GM19240 (cell line): Measurements from ENCODE around the gene PDLIM1.

Experiments
- DNase-seq: peaks from one replicate; pipeline ENCODE4 v3.0.0; 2011; ENCODE audit warnings: low spot score; ENCODE audit not compliant: insufficient read length

Gene PDLIM1

DNA sequence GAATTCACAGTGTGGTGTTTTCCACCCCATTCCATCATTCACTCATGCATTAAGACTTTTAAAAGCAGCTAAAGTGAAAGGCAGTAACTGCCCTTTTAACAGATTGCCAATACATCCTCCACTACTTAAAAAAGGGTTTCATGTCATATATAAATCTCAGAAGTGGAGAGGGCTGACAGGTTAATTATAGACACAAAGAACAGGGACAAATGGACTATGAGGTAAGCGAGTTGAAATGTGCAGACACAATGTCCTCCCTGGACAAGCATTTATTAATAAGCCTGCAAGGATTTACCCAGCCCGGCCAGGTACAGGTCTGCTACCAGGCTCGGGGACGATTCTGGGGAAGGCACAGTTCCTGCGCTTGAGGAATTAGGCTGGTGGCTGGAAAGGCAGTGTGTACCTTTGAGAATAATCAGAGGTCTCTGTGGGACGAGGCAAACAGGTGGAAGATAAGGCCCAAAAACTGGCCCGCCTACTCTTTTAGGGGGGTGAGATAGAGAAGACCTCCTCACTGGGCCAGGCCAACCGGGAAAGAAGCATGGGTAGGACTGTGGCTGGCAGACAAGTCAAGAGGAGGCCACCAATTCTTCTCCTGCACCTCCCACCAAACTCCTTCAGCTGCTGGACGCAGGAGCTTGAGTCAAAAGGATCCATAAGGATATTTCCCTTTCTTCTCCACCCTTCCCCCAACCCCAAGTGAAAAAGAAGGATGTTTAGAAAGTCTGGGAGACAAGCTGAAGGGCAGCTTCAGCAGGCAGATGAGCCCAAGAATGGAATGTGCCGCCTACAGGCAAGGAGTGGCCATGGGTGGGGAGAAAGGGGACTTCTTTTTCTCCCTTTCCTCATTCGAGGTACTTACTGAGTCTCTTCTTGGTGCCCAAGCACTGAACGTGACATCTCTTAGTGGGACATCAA, 1.5 kb downstream of the PDLIM1 start:
- no peak for DNase-seq

DNA sequence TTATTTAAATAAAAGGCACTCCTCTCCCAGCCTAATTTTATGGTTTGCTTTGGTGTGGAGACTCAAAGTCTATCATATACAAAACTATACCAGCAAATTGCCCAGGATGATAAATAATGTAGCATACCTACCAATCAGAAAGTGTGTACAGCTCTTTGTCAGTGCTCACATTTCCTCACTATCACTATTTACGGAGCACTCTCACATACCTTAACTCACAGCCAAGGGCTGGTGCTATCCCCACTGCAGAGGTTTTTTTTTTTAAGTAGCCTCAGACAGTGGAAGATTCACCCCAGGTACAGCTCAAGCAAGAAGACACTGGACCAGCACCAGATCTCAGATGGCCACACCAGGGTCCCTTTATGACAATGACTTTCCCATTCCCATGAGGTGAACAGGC, 2.5 kb downstream of the PDLIM1 start:
- no peak for DNase-seq

- DNase-seq, result no peak
These were observed 3.5 kb downstream of the PDLIM1 start for GRCh38 chr10:95287281-95287680.

- DNase-seq, result no peak
These were observed 4.1 kb downstream of the PDLIM1 start for GRCh38 chr10:95286707-95287106.

DNA sequence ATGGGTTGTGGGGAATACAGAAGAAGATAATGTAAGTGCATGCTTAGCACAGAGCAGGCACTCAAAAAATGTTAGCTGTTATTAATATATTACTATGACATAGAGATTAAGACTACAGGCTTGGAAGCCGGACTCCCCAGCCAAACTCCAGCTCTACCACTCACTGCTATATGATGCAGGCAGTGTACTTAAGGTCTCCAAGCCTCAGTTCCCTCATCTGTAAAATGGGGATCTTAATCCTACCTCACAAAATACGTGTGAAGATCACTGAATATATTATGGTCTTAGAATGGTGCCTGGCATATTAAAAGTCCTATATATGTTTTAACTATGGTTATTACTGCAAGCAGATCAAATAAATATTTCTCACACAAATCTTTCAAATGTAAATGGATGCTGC, 5.2 kb downstream of the PDLIM1 start:
- DNase-seq, result no peak

- no peak for DNase-seq
These were observed 6.0 kb downstream of the PDLIM1 start for GRCh38 chr10:95284807-95285206.

GRCh38 chr10:95282107-95282506, 8.7 kb downstream of the PDLIM1 start:
- DNase-seq, result no peak

DNA sequence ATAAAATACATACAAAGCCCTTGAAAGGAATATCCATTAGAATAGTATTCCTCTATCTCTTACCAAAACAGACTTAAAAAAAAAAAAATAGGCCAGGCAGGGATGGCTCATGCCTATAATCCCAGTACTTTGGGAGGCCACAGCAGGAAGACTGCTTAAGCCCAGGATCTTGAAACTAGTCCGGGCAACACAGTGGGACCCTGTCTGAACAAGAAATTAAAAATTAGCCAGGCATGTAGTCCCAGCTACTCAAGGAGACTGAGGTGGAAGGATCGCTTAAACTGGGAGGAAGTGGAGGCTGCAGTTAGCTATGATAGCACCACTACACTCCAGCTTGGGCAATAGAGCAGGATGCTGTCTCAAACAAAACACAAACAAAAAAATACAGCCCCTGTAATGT, 9.6 kb downstream of the PDLIM1 start:
- no peak for DNase-seq

GRCh38 chr10:95280637-95281036, 10.2 kb downstream of the PDLIM1 start:
- DNase-seq, result no peak

GRCh38 chr10:95279042-95279820, 11.6 kb downstream of the PDLIM1 start:
- no peak for DNase-seq

DNA sequence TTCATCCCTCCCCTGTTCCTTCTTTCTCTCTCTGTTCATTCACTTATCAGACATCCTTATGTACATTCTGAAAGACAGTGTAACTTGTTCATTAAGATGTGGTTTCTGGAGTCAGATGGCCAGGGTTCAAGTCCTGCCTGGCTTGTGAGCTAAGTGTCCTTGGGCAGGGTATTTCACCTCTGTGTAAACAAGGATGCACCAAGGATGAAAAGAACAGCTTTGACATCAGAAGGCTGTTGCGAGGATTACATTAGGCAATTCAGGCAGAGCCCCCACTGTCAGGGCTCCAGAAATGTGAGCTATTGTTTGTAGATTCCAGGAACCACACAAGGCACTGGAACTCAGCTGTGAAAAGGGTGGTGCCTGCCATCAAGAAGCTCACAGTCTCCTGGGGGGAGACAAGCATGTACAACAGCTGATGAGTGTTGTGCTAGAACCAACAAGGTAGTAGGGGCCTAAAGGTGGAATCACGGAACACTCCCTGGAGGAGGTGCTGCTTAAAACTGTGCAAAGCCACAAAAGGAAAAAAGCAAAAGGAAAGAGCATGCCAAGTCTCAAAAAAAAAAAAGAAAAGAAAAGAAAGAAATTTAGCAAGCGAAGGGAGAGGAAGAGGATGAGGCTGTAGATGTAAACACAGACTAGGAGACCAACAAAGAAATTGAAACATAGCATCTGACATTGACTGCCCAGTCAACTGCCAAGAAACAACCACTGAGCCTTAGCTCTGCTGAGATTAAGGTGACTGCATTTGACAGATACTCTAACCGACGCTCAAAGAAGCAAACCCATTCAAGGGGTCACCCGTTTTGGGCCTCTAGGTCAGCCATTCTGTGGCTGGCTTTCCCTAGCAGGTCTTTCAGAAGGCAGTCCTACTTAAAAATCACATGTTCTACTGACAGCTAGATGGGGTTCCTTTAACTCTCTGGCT, 12.5 kb downstream of the PDLIM1 start:
- DNase-seq, result no peak

- DNase-seq, result no peak
These were observed 13.2 kb downstream of the PDLIM1 start for GRCh38 chr10:95277614-95278013.

GRCh38 chr10:95277201-95277570, 13.6 kb downstream of the PDLIM1 start:
- DNase-seq, result no peak

DNA sequence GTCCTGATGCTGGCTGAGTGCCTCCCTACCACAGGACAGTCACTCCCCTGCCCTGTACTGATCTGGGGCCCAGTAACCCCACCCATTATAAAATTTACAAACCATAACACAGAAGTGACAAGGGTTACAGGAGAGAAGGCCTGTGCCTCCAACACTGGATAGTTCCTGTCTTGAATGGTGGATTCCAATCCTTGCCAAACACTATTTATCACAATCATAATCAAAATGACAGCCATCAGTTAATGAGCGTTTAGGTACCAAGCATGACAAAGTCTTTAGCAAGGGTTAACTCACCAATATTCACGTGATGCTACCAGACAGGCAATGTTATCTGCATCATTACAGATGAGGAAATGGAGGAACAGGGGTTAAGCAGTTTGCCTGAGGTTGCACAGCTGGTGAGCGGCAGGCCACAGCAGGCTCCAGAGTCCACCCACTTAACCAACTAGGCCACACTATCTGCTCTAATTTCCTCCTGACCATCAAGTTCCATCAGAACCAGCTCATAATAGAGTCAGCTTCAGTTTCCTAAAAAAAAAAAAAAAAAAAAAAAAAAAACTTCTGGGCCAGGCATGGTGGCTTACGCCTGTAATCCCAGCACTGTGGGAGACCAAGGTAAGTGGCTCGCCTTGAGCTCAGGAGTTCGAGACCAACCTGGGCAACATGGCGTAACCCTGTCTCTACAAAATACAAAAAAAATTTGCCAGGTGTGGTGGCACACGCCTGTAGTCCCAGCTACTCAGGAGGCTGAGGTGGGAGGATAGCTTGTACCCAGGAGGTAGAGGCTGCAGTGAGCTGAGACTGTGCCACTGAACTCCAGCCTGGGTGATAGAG, 14.2 kb downstream of the PDLIM1 start:
- no peak for DNase-seq

- DNase-seq, result no peak
These were observed 15.0 kb downstream of the PDLIM1 start for GRCh38 chr10:95275726-95276366.

- no peak for DNase-seq
These were observed 17.1 kb downstream of the PDLIM1 start for GRCh38 chr10:95273393-95274312.

- no peak for DNase-seq
These were observed 22.4 kb downstream of the PDLIM1 start for GRCh38 chr10:95268438-95268837.

GRCh38 chr10:95267251-95267650, 23.6 kb downstream of the PDLIM1 start:
- DNase-seq, result no peak

- DNase-seq, result peak; percentile 33
These were observed 24.1 kb downstream of the PDLIM1 start for GRCh38 chr10:95266674-95267095.
